Smooth muscle cell of the brain vasculature (primary cell): Measurements from ENCODE around the gene SSH3.

Experiments
- DNase-seq: peaks from one replicate; pipeline ENCODE4 v3.0.0-alpha.2; 2012; ENCODE audit warnings: low read depth, low spot score

The SSH3 gene

GRCh38 chr11:67292671-67293070 is 10.7 kb upstream of the SSH3 start:
- no peak for DNase-seq

- no peak for DNase-seq
These were observed 10.2 kb upstream of the SSH3 start for GRCh38 chr11:67293090-67293489.

DNA sequence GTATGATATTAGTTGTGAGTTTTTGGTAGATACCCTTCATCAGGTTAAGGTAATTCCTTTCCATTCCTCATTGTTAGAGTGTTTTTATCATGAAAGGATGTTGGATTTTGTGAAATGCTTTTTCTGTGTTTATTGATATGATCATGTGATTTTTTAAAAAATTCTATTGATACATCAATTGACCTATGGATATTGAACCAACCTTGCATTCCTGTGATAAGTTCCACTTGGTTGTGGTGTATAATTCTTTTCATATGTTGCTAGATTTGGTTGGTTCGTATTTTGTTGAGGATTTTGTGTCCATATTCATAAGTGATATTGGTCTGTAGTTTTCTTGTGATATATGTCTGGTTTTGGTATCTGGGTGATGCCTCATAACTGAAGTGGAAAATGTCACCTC is 7.5 kb upstream of the SSH3 start:
- DNase-seq: no peak

DNA sequence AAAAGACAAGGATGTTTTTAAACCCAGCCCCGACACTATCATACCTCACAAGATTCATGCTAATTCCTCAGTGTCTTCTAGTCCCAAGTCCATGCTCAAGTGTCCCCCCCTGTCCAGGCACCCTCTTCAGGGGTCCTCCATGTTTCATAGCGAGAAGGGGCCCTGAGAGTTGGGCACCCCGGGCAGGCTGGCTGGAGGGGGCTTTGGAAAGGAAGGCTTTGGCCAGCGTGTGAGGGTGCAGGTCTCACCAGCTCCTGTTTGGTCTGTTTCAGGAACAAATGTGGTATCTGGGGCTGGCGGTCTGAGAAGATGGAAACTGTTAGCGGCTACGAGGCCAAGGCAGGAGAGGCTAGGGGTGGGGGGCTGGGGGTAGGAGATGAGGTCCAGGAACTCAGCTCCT is 4.5 kb upstream of the SSH3 start:
- no peak for DNase-seq

DNA sequence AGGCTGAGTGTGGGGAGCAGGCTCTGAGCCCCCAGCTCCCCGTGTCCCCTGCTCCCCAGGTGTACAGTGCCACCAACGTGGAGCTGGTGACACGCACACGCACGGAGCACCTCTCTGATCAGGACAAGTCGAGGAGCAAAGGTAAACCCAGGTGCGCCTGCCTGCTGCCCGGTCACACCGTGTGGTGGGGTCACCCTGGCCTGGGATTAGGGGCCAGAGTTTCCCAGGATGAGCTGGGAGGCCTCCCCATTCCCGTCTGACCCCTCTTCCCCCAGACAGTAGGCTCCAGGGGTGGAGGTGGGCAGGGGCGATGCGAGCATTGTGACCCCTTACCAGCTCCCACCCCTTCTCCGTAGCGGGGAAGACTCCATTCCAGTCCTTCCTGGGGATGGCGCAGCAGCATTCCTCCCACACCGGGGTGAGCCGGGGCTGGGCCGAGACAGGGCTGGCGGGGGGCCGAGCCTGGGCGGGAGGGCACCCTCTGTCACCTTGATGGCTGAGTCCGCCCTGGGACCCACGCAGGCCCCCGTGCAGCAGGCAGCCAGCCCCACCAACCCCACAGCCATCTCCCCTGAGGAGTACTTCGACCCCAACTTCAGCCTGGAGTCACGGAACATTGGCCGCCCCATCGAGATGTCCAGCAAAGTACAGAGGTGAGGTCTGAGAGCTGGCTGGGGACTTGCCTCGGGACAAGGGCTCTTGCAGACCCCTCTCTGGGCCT is 3.7 kb upstream of the SSH3 start:
- DNase-seq: no peak

GRCh38 chr11:67300256-67300755 is 3.0 kb upstream of the SSH3 start:
- DNase-seq: no peak

DNA sequence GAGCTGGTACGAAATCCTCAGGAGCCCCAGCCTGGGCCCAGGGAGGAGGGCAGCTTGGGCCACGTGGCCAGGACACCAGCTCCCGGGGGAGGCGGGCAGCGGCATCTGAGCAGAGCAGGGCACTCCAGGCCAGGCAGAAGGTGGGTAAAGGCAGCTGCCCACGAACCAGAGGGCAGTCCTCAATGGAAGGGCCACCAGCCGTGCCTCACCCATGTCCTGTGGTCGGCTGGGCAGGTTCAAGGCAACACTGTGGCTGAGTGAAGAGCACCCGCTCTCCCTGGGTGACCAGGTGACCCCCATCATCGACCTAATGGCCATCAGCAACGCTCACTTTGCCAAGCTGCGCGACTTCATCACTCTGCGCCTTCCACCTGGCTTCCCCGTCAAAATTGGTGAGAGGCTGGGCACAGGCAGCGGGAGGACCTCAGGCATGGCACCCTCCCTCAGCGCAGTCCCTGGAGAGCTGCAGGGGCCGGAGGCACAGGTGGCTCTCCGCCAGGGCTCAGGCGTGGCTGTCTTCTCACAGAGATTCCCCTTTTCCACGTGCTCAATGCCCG is 2.5 kb upstream of the SSH3 start:
- no peak for DNase-seq

GRCh38 chr11:67301313-67301921 is 1.9 kb upstream of the SSH3 start:
- no peak for DNase-seq

- DNase-seq: peak; percentile 80
These were observed 1.3 kb upstream of the SSH3 start for GRCh38 chr11:67301951-67302516.

DNA sequence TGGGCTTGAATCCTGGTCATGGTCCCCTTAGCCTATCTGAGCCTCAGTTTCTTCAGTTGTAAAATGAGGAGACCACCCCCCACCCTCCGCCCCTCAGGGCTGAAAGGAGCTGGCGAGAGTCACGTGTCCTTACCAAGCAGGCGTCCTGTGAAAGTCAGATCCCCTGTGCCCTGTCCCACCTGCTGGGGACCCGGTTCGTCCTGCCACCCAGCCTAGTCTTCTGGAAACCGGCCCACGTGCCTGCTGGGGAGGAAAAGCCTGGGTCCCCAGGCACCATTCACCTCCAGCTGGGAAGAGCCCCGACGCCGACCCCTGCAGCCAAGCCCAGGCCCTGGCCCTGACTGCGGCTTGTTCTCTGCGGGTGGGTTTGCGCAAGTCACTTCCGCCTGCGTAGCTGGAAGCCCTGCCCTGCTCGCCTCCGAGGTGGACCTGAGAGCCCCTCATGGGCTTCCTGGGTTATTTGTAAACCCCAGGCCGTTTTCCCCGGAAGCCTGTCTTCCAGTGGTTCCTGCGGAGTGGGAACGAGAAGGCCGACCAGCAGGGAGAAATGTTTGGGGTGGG is 679 bp upstream of the SSH3 start:
- peak; percentile 56 for DNase-seq

- no peak for DNase-seq
These were observed 593 bp downstream of the SSH3 start for GRCh38 chr11:67303835-67304411.

- no peak for DNase-seq
These were observed 1.3 kb downstream of the SSH3 start for GRCh38 chr11:67304511-67305113.

GRCh38 chr11:67306769-67307544 is 3.6 kb downstream of the SSH3 start:
- DNase-seq: no peak

DNA sequence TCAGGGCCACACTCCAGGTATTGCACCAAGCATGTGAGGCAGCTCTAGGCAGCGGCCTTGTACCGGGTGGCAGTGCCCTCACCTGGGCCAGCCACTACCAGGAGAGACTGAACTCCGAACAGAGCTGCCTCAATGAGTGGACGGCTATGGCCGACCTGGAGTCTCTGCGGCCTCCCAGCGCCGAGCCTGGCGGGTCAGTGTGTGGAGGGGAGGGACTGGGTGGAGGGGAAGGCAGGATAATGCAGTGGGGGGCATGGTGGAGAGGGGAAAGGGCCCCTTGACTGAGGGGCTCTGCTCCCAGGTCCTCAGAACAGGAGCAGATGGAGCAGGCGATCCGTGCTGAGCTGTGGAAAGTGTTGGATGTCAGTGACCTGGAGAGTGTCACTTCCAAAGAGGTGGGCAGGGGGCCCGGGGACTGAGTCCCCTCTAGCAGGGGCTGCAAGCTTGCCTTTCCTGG is 4.2 kb downstream of the SSH3 start:
- no peak for DNase-seq

- DNase-seq: no peak
These were observed 4.9 kb downstream of the SSH3 start for GRCh38 chr11:67308031-67308866.

DNA sequence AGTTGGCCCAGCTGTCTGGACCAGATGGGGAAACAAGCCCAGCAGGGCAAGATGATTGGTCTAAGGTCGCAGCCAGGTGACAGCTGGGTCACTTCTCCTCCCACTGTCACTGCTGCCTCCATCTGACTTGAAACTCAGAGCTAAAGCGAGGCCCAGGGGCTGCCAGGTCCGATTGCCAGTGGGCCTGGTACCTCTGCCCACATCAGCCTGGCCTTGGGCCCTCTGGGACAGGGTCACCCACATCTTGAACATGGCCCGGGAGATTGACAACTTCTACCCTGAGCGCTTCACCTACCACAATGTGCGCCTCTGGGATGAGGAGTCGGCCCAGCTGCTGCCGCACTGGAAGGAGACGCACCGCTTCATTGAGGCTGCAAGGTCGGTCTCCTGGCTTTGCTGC is 5.8 kb downstream of the SSH3 start:
- no peak for DNase-seq

- no peak for DNase-seq
These were observed 6.3 kb downstream of the SSH3 start for GRCh38 chr11:67309661-67310061.

DNA sequence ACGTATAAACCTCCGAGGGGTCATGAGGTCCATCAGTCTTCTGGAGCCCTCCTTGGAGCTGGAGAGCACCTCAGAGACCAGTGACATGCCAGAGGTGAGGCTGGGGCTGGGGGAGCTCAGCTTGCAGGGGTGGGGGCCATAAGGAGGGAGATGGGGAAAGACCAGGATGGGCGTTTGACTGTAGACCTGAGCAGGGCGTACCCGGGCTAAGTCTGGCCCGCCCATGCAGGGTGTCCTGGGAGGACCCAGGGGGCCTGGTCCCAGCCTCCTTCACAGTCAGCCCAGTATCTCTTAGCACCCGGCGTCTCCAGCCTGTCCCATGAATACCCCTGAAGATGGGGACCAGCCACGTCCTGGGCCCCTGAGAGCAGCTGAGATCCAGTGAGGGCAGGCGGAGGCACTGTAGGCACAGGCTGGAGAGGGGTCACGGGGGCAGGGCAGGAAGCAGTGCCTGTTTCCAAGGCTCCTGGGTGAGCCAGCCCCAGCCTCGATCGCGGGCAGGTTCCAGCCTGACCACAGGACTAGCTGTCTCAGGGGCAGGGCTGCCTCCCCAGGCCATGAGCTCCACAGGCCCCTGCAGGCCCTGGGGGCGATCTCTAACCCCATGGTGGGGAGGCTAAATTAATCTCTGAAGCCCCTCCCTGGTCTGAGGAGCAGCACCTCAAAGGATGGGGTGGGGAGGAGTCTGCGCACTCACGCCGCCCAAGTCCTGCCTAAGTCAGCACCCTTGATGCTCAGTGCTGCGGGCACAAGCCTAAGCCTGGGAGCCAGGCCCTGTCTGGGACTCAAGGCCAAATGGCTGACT is 7.1 kb downstream of the SSH3 start:
- DNase-seq: no peak

DNA sequence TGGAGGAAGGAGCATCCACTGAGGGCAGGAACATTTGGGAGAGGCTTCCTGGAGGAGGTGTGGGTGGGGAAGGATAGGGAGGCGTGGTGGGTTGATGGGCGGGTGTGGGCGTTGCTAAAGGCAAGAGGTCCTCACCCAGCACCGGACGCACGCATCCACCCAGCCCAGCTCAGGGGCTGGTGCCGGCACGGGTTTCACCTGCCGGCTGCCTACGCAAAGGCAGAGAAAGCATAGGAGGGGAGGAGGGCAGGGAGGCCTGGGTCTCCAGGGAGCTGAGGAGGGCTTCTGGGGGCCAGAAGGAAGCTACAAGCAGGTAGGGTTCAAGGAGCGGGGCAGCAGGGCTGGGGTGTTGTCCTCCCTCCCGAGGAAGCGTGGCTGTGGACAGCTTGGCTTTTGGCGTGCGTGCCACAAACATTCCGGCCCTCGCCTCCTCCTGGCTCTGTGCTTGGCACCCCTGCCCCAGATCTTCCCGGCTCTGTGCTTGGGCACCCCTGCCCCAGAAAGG is 7.8 kb downstream of the SSH3 start:
- DNase-seq: no peak
